Uterus (tissue), 4 donors: Measurements from ENCODE around the gene ABRAXAS1. TPM values are rescaled to one million over a fixed set of nuclear protein-coding genes. Genes with fewer than 3 reads are reported as not detected.

ENCODE experiments used
- DNase-seq, 2 donors: peaks; one replicate each; pipeline ENCODE4 v3.0.0-alpha.2; 2019 to 2020
- H3K27ac ChIP-seq, 2 donors: fragments of 200-600 bp; sonication (generic); 1 replicate in 1 of 2; 2 replicates in 1 of 2; pipeline ENCODE4 v1.5.1; 2016 to 2018
- H3K27me3 ChIP-seq, 2 donors: fragments of 200-600 bp; sonication (generic); one replicate each; pipeline ENCODE4 v1.5.1; 2018 to 2019; ENCODE audit warnings: control low read depth in 1 of 2
- H3K36me3 ChIP-seq, 2 donors: fragments of 200-600 bp; sonication (generic); one replicate each; pipeline ENCODE4 v1.5.1; 2019; ENCODE audit warnings: control low read depth in 1 of 2
- H3K4me1 ChIP-seq, 2 donors: fragments of 200-600 bp; sonication (generic); one replicate each; pipeline ENCODE4 v1.5.1; 2018 to 2019; ENCODE audit warnings: control low read depth in 1 of 2
- H3K4me3 ChIP-seq, 2 donors: fragments of 200-600 bp; sonication (generic); 1 replicate in 1 of 2; 2 replicates in 1 of 2; pipeline ENCODE4 v1.5.1; 2018 to 2019; ENCODE audit warnings: mild to moderate bottlenecking in 1 of 2
- H3K9me3 ChIP-seq, 2 donors: fragments of 200-600 bp; sonication (generic); one replicate each; pipeline ENCODE4 v1.5.1; 2019; ENCODE audit warnings: control low read depth in 1 of 2
- CTCF ChIP-seq, 4 experiments: fragments of 200-600 bp in 2 of 4; fragments of 450-650 bp in 2 of 4; sonication (generic) in 2 of 4; IDR thresholded peaks; one replicate each; pipeline ENCODE4 v1.5.1; 2016 to 2019; ENCODE audit warnings: antibody characterized with exemption in 4 of 4, mild to moderate bottlenecking in 2 of 4, moderate library complexity in 1 of 4
- POLR2A ChIP-seq, 2 donors: fragments of 450-650 bp; IDR thresholded peaks; one replicate each; pipeline ENCODE4 v1.6.1; 2016; ENCODE audit warnings: antibody characterized with exemption in 2 of 2, mild to moderate bottlenecking in 1 of 2, moderate library complexity in 1 of 2
- intact Hi-C: fragments of 100-400 bp; cut with DNase I; formaldehyde crosslinking; loops from one replicate; pipeline ENCODE4 v1.15.1; 2023; ENCODE audit warnings: low total_unique reads
- total RNA-seq, 4 donors: library from RNA; depleted of rRNA in 3 of 4; stranded (reverse); fragments of >200 nt in 3 of 4; gene quantifications; one replicate each; pipeline versions ENCODE4 v1.1.0 to v1.2.4, GENCODE V29; 2014 to 2023
- donor health status: DM: yes; HTN: yes; CAD: no.

Gene ABRAXAS1
- total RNA-seq, 4 donors from 2014 or later: 7.4 to 61.5 (median 29.3) TPM

DNA sequence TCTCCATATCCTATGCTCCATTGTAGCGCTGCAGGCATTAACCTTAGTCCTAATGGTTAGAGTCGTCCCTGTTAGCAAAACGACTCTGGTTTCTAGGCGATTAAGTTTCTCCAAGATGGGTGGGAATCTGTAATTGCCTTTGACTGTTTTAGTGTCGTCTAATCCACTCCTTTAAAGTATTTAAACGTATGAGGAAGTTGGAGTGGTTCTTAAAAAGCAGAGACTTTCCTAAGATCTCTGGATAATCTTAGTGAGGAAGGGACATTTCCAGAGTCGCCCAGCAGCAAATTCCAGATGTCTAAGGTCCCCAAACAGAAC is 28.8 kb downstream of the ABRAXAS1 start:
- H3K9me3 ChIP-seq: no peaks in the 10 kb centered on the region
- H3K27ac ChIP-seq: peak overlapping the region; percentile 98
- TF ChIP-seq CTCF (IDR thresholded peaks at IDR 0.05) (no peak), POLR2A (IDR thresholded peaks at IDR 0.05) (no peak)
- DNase-seq: no peak
- no peaks in the 10 kb centered on the region for H3K27me3 ChIP-seq
- no peaks in the 10 kb centered on the region for H3K36me3 ChIP-seq
- peaks cover 0 to 10% of the 10 kb centered on the region in 2 donors for H3K4me1 ChIP-seq
- peak overlapping the region; percentile 75 to 95 for H3K4me3 ChIP-seq
- intact Hi-C loops: no loop called here

DNA sequence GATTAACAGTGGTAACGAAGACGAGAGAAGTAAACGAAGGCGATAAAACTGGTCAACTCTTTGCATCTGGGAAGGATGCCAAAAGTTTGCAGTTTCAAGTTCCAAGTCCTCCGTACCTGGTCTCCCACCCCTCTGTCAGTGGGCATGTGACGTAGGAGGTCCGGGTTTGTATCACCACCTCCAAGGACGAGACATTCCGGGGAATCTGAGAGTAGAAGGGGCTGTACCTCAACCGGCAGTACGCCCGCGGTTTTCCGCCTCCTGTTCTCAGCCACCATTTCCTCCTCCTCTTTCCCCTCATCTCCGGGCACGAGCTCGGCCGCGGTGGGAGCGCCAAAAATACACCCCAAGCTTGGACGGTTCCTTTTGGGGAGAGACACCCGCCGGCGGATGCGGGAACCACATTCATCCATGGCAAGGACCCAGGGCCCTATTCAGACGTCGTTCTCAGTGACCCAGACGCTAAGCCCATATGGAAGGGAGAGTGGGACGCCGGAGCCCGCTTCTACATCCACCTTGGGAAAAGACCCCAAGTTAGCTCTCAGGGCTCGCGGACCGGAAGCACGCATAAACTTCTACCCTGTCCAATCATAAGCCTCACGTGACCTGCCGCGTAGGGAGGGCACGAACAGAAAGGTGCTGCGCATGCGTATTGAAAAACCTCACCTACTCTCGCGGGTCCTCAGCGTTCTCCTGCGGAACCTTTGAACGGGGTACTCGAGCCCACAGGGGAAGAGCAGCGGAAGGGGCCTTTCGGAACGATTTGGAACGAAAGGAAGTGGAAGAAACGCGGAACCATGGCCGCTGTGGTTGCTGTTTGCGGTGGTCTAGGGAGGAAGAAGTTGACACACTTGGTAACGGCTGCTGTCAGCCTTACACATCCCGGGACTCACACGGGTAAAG is 29.4 kb downstream of the ABRAXAS1 start, which contains the start of the genes HELQ and MRPS18C:
Gene HELQ (minus strand): TSS at position 543 of the 903 bp plus-strand sequence. CDS start 130 bp downstream, at position 413.
Gene MRPS18C (plus strand): TSS at position 778 of the 903 bp plus-strand sequence. CDS start 20 bp downstream, at position 798.
- H3K4me3 ChIP-seq: peak within 1 kb of the TSS; percentile 75 to 95
- peaks cover 0 to 10% of the 10 kb centered on the region in 2 donors for H3K4me1 ChIP-seq
- peak; percentile 95 to 98 for DNase-seq
- H3K36me3 ChIP-seq: no peaks in the 10 kb centered on the region
- no peaks in the 10 kb centered on the region for H3K27me3 ChIP-seq
- no peaks in the 10 kb centered on the region for H3K9me3 ChIP-seq
- H3K27ac ChIP-seq: peak within 1 kb of the TSS; percentile 98
- intact Hi-C loops: no loop called here
- TF ChIP-seq POLR2A (IDR thresholded peaks at IDR 0.05): peak; percentile 76 to 80
- TF ChIP-seq CTCF (IDR thresholded peaks at IDR 0.05): peak; percentile 24 to 47 (median 31)

GRCh38 chr4:83454686-83455085 is 30.2 kb downstream of the ABRAXAS1 start:
- no peak for DNase-seq
- TF ChIP-seq POLR2A (IDR thresholded peaks at IDR 0.05) (no peak), CTCF (IDR thresholded peaks at IDR 0.05) (no peak)
- Histone ChIP-seq H3K4me3 (peak overlapping the region; percentile 75 to 95), H3K36me3 (no peaks in the 10 kb centered on the region), H3K27ac (peak overlapping the region; percentile 98), H3K9me3 (no peaks in the 10 kb centered on the region), H3K4me1 (peaks cover 0 to 10% of the 10 kb centered on the region in 2 donors), H3K27me3 (no peaks in the 10 kb centered on the region)
- intact Hi-C loops: no loop called here

- Histone ChIP-seq H3K9me3 (no peaks in the 10 kb centered on the region), H3K27me3 (no peaks in the 10 kb centered on the region), H3K4me3 (no peak overlapping the region), H3K4me1 (no peaks in the 10 kb centered on the region), H3K27ac (no peak overlapping the region), H3K36me3 (no peaks in the 10 kb centered on the region)
- no peak for TF ChIP-seq CTCF (IDR thresholded peaks at IDR 0.05)
- TF ChIP-seq POLR2A (IDR thresholded peaks at IDR 0.05): no peak
- intact Hi-C loops: no loop called here
- DNase-seq: no peak
Measured at GRCh38 chr4:83449009-83449408, 35.9 kb downstream of the ABRAXAS1 start.

- Histone ChIP-seq H3K4me1 (no peaks in the 10 kb centered on the region), H3K27ac (no peak overlapping the region), H3K4me3 (no peak overlapping the region), H3K9me3 (no peaks in the 10 kb centered on the region), H3K36me3 (no peaks in the 10 kb centered on the region), H3K27me3 (no peaks in the 10 kb centered on the region)
- intact Hi-C loops: no loop called here
- TF ChIP-seq CTCF (IDR thresholded peaks at IDR 0.05) (no peak), POLR2A (IDR thresholded peaks at IDR 0.05) (no peak)
- DNase-seq: no peak
Measured at GRCh38 chr4:83440899-83441298, 44.0 kb downstream of the ABRAXAS1 start.
